Suprapubic skin (tissue), 3 donors: ENCODE results near the gene PMAIP1.

Experiments
- POLR2AphosphoS5 ChIP-seq, 3 donors: sonication (generic); formaldehyde crosslinking; IDR thresholded peaks; one replicate each; pipeline ENCODE4 v1.6.1; 2017; ENCODE audit warnings: antibody characterized with exemption in 3 of 3
- TF ChIP-seq, protein P1 (sequence below), 2 donors: fragments of 200-600 bp in 1 of 2; fragments of 450-650 bp in 1 of 2; sonication (generic) in 1 of 2; IDR thresholded peaks; one replicate each; pipeline ENCODE4 v1.5.1; 2016 to 2019; ENCODE audit warnings: antibody characterized with exemption in 2 of 2, mild to moderate bottlenecking in 1 of 2, moderate library complexity in 1 of 2

DNA sequence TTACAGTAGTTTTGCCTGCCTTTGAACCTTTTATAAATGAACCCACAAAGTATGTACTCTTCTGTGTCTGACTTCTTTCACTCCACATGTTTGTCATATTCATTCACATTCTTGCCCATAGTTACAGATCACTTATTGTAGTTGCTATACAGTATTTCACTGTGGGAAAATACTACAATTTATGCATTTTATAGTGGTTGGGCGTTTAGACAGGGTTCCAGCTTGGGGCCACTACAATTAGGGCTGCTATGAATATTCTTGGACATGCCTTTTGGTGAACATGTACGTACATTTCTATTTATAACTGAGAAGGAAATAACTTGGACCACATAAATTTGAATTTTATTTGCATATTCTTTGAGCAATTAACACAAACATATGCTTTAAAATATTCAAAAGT is 15.4 kb upstream of the PMAIP1 start:
- no peak for TF ChIP-seq POLR2AphosphoS5 (IDR thresholded peaks at IDR 0.05)
- TF ChIP-seq, protein P1, sequence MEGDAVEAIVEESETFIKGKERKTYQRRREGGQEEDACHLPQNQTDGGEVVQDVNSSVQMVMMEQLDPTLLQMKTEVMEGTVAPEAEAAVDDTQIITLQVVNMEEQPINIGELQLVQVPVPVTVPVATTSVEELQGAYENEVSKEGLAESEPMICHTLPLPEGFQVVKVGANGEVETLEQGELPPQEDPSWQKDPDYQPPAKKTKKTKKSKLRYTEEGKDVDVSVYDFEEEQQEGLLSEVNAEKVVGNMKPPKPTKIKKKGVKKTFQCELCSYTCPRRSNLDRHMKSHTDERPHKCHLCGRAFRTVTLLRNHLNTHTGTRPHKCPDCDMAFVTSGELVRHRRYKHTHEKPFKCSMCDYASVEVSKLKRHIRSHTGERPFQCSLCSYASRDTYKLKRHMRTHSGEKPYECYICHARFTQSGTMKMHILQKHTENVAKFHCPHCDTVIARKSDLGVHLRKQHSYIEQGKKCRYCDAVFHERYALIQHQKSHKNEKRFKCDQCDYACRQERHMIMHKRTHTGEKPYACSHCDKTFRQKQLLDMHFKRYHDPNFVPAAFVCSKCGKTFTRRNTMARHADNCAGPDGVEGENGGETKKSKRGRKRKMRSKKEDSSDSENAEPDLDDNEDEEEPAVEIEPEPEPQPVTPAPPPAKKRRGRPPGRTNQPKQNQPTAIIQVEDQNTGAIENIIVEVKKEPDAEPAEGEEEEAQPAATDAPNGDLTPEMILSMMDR (IDR thresholded peaks at IDR 0.05) = no peak
